ENCODE data around the gene ERGIC1.

The ERGIC1 gene

DNA sequence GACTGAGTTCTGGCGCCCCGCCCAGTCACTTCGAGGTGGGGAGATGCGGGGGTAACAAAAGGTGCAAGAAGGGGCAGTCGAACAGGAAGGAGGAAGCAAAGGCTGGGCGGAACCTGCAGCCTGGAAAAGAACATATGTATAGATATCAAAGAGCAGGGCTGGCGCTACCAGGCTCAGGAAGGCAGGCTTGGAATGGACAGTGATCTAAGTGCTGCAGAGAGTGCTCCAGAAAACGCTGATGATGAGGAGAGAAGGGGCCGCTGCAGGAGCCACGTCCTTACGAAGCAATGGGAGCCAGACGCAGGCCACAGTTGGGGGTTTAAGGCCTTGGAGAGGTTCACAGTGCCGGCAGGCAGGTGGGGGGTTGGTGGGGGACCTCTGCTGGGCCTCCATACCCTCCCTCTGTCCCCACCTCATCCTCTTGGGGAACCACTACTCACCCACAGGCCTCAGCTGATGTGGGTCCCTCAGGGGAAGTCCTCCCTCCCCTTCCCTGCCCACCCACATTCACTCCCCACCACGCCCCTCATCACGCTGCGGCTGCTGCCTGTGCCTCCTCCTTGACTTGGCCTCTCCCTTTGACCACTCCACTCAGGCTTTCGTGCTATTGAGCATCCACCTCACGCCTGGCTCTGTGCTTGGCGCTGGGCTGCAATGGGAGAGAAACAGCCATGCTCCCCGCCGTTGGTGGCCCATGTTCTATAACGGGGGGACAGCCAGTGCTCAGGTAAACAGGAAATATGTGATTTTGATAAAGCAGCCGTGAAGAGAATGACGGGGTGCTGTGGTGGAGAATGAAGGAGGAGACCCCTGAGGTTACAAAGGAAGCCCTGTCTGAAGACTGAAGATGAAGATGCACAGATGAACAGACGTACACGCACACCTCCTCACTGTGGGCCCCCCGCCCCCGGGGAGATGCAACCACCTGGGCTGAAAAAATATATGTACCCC lies 84.6 kb downstream of the ERGIC1 start:
- TF ChIP-seq, protein P1, sequence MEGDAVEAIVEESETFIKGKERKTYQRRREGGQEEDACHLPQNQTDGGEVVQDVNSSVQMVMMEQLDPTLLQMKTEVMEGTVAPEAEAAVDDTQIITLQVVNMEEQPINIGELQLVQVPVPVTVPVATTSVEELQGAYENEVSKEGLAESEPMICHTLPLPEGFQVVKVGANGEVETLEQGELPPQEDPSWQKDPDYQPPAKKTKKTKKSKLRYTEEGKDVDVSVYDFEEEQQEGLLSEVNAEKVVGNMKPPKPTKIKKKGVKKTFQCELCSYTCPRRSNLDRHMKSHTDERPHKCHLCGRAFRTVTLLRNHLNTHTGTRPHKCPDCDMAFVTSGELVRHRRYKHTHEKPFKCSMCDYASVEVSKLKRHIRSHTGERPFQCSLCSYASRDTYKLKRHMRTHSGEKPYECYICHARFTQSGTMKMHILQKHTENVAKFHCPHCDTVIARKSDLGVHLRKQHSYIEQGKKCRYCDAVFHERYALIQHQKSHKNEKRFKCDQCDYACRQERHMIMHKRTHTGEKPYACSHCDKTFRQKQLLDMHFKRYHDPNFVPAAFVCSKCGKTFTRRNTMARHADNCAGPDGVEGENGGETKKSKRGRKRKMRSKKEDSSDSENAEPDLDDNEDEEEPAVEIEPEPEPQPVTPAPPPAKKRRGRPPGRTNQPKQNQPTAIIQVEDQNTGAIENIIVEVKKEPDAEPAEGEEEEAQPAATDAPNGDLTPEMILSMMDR (conservative IDR thresholded peaks at IDR 0.05), result no peak
- H3K27ac ChIP-seq, result no peak overlapping the region

GRCh38 chr5:172919525-172920446 lies 85.7 kb downstream of the ERGIC1 start:
- no peak overlapping the region for H3K27ac ChIP-seq

DNA sequence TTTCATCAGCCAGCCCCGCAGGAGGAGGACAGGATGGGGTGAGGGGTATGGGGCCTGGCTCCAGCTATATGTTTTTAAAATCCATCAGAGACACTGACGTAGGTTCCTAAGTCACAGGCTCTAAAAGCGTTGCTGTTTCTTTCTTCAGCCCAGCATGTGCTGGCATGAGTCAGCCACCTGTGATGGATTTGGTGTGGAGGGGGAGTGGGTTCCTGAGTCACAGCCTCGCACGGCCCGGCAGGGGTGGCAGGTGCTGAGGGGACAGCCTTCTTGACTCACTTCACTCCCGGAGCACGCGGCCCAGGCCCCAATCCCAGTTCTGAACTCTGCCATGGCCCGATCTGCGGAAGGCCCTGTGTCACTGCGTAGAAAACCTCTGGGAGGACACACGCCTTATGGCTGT lies 86.4 kb downstream of the ERGIC1 start:
- H3K27ac ChIP-seq, result no peak overlapping the region
- TF ChIP-seq, protein P1 (conservative IDR thresholded peaks at IDR 0.05), result no peak

More at GRCh38 chr5:172919525-172920446, 85.7 kb downstream of the ERGIC1 start:
- TF ChIP-seq, protein P1 (conservative IDR thresholded peaks at IDR 0.05), result no peak

DNA sequence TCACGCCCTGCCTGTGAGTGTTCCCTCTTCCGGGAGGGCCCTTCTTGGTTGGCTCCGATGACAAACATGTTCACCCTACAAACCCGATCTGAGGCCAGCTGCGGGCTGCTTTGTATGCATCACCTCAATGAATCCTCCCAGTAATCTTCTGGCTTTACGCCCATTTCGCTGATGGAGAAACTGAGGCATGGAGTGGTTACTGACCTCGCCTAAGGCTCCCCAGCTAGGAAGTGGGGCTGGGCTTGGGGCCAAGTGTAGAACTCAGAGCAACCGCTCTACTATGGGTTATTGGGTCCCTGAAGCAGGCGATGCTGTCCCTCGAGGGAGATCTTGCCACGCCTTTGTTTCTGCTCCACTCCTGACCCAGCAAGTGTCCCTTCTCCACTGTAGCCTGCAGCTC lies 86.9 kb downstream of the ERGIC1 start:
- TF ChIP-seq, protein P1 (conservative IDR thresholded peaks at IDR 0.05), result no peak
- no peak overlapping the region for H3K27ac ChIP-seq

DNA sequence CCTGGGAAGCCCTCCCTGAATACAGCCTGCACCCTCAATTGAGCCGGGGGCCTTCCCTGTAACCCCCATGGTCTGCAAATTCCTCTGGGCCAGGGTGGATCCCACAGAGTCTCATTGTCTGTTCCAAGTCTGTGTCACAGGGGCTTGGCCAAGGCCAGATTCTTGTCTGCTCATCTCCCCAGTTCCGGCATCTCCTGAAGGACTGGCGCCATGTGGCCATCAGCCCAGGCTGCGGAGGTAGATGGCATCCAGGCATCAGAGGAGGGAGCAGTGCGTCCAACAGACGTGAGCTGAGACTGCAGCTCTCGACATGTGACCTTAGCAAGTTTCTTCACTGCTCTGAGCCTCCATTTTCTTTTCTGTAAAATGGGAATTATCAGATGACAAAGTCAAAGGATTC lies 87.9 kb downstream of the ERGIC1 start:
- TF ChIP-seq, protein P1 (conservative IDR thresholded peaks at IDR 0.05), result no peak
- H3K27ac ChIP-seq, result no peak overlapping the region

DNA sequence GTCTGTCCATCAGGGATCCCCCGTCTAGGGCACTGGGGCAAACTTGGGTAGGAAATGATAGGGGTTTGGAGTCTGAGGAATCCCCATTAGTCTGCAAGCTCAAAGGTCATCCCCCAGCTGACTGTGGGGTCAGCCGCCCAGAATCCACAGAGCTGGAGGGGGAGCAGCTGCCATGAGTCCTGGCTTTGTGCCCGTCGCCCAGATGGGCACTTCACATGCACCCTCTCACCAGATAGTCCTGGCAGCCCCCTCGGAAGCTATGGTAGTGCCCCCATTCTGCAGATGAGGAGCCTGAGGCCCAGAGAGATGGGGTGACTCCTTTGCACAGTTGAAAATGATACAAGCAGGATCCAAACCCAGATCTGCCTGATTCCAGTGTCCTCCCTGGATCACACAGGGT lies 89.5 kb downstream of the ERGIC1 start:
- TF ChIP-seq, protein P1 (conservative IDR thresholded peaks at IDR 0.05), result no peak

More for the DNA sequence above, 89.5 kb downstream of the ERGIC1 start:
- H3K27ac ChIP-seq, result no peak overlapping the region

All from VCaP (cell line).